HEK293 (cell line): Measurements from ENCODE around the gene TESK2.

Experiments
- CTCF ChIA-PET: fragments of 350-600 bp; formaldehyde crosslinking; extraction: SDS; loops from one replicate; lab custom pipeline; 2021; ENCODE audit warnings: antibody characterized with exemption; lab: Yijun Ruan, JAX
- POLR2A ChIA-PET: fragments of 300-600 bp; formaldehyde crosslinking; extraction: SDS; loops from one replicate; lab custom pipeline; 2020; ENCODE audit warnings: antibody characterized with exemption, inconsistent platforms; lab: Yijun Ruan, JAX
- H3K27ac ChIP-seq: fragments of 200-500 bp; sonication (Bioruptor generic); 2 replicates; pipeline ENCODE4 v1.5.1; 2014; ENCODE audit warnings: low read depth, low read length, control low read depth, inconsistent platforms; ENCODE audit errors: extremely low read depth
- H3K36me3 ChIP-seq, 2 experiments: fragments of 200-500 bp in 1 of 2; sonication (Bioruptor generic) in 1 of 2; 1 replicate in 1 of 2; 2 replicates in 1 of 2; pipeline ENCODE4 v1.5.1; 2014 to 2017; ENCODE audit warnings: inconsistent platforms in 2 of 2, low read length in 2 of 2; ENCODE audit not compliant: control insufficient read depth in 2 of 2, insufficient read depth in 1 of 2
- H3K4me1 ChIP-seq: fragments of 200-500 bp; sonication (Bioruptor generic); 2 replicates; pipeline ENCODE4 v1.5.1; 2014; ENCODE audit warnings: mild to moderate bottlenecking, low read length, inconsistent platforms; ENCODE audit not compliant: control insufficient read depth, insufficient read depth
- H3K4me3 ChIP-seq: 2 replicates; pipeline ENCODE4 v1.5.1; 2011; ENCODE audit warnings: low read depth, mild to moderate bottlenecking, control low read depth, low read length, moderate library complexity
- H3K9me3 ChIP-seq: fragments of 200-500 bp; sonication (Bioruptor generic); 2 replicates; pipeline ENCODE4 v1.5.1; 2014; ENCODE audit warnings: low read depth, low read length, inconsistent platforms; ENCODE audit not compliant: control insufficient read depth, insufficient read depth
- BCL11B ChIP-seq: fragments of 450-650 bp; formaldehyde crosslinking; IDR thresholded peaks from 2 replicates; pipeline ENCODE4 v1.5.1; 2016; ENCODE audit warnings: low read depth, missing biosample characterization, missing genetic modification characterization
- FEZF1 ChIP-seq: fragments of 450-650 bp; formaldehyde crosslinking; IDR thresholded peaks from 2 replicates; pipeline ENCODE4 v1.5.1; 2016; ENCODE audit warnings: missing biosample characterization, missing genetic modification characterization
- GFI1B ChIP-seq: fragments of 450-650 bp; formaldehyde crosslinking; IDR thresholded peaks from 2 replicates; pipeline ENCODE4 v1.5.1; 2016; ENCODE audit warnings: missing biosample characterization, missing genetic modification characterization
- GLIS2 ChIP-seq: fragments of 450-650 bp; formaldehyde crosslinking; IDR thresholded peaks from 2 replicates; pipeline ENCODE4 v1.5.1; 2016; ENCODE audit warnings: missing biosample characterization, missing genetic modification characterization
- KLF7 ChIP-seq: fragments of 450-650 bp; formaldehyde crosslinking; IDR thresholded peaks from 2 replicates; pipeline ENCODE4 v1.5.1; 2016; ENCODE audit warnings: missing biosample characterization, missing genetic modification characterization, borderline replicate concordance
- OVOL3 ChIP-seq: fragments of 450-650 bp; formaldehyde crosslinking; IDR thresholded peaks from 2 replicates; pipeline ENCODE4 v1.5.1; 2016; ENCODE audit warnings: missing biosample characterization, missing genetic modification characterization
- PRDM1 ChIP-seq: fragments of 450-650 bp; formaldehyde crosslinking; IDR thresholded peaks from 2 replicates; pipeline ENCODE4; 2016; ENCODE audit warnings: missing biosample characterization, missing genetic modification characterization
- SCRT2 ChIP-seq: fragments of 450-650 bp; formaldehyde crosslinking; IDR thresholded peaks from 2 replicates; pipeline ENCODE4 v1.5.1; 2016; ENCODE audit warnings: missing biosample characterization, missing genetic modification characterization
- TRIM28 ChIP-seq: IDR thresholded peaks from 2 replicates; pipeline ENCODE4 v1.6.1; 2011; ENCODE audit warnings: low read length, control low read depth, borderline replicate concordance
- WT1 ChIP-seq: fragments of 450-650 bp; formaldehyde crosslinking; IDR thresholded peaks from 2 replicates; pipeline ENCODE4 v1.5.1; 2016; ENCODE audit warnings: missing biosample characterization, missing genetic modification characterization
- ZBTB20 ChIP-seq: fragments of 450-650 bp; formaldehyde crosslinking; IDR thresholded peaks from 2 replicates; pipeline ENCODE4 v1.5.1; 2016; ENCODE audit warnings: missing biosample characterization, missing genetic modification characterization
- ZFP69B ChIP-seq: fragments of 450-650 bp; formaldehyde crosslinking; IDR thresholded peaks from 2 replicates; pipeline ENCODE4 v1.5.1; 2016; ENCODE audit warnings: missing biosample characterization, missing genetic modification characterization
- ZNF121 ChIP-seq: fragments of 450-650 bp; formaldehyde crosslinking; IDR thresholded peaks from 2 replicates; pipeline ENCODE4 v1.5.1; 2016; ENCODE audit warnings: missing biosample characterization, missing genetic modification characterization
- ZNF148 ChIP-seq: fragments of 450-650 bp; formaldehyde crosslinking; IDR thresholded peaks from 2 replicates; pipeline ENCODE4 v1.5.0; 2017; ENCODE audit warnings: missing biosample characterization, missing genetic modification characterization, borderline replicate concordance
- ZNF184 ChIP-seq: fragments of 450-650 bp; IDR thresholded peaks from 2 replicates; pipeline ENCODE4 v1.5.1; 2018; ENCODE audit warnings: missing biosample characterization, mild to moderate bottlenecking, missing genetic modification characterization
- ZNF266 ChIP-seq: fragments of 450-650 bp; formaldehyde crosslinking; IDR thresholded peaks from 2 replicates; pipeline ENCODE4 v1.5.1; 2016; ENCODE audit warnings: missing biosample characterization, missing genetic modification characterization, low read depth
- ZNF324 ChIP-seq: fragments of 450-650 bp; formaldehyde crosslinking; IDR thresholded peaks from 2 replicates; pipeline ENCODE4 v1.5.1; 2016; ENCODE audit warnings: missing biosample characterization, missing genetic modification characterization
- ZNF391 ChIP-seq: fragments of 450-650 bp; formaldehyde crosslinking; IDR thresholded peaks from 2 replicates; pipeline ENCODE4 v1.5.1; 2016; ENCODE audit warnings: low read depth, missing biosample characterization, missing genetic modification characterization, borderline replicate concordance
- ZNF404 ChIP-seq: fragments of 450-650 bp; formaldehyde crosslinking; IDR thresholded peaks from 2 replicates; pipeline ENCODE4 v1.5.1; 2017; ENCODE audit warnings: missing biosample characterization, missing genetic modification characterization
- ZNF600 ChIP-seq: fragments of 450-650 bp; formaldehyde crosslinking; IDR thresholded peaks from 2 replicates; pipeline ENCODE4 v1.5.1; 2016; ENCODE audit warnings: missing biosample characterization, missing genetic modification characterization
- ZNF623 ChIP-seq: fragments of 450-650 bp; formaldehyde crosslinking; IDR thresholded peaks from 2 replicates; pipeline ENCODE4 v1.5.1; 2016; ENCODE audit warnings: missing biosample characterization, missing genetic modification characterization
- ZNF629 ChIP-seq: fragments of 450-650 bp; formaldehyde crosslinking; IDR thresholded peaks from 2 replicates; pipeline ENCODE4 v1.5.1; 2017; ENCODE audit warnings: missing biosample characterization, missing genetic modification characterization
- ZNF768 ChIP-seq: fragments of 450-650 bp; formaldehyde crosslinking; IDR thresholded peaks from 2 replicates; pipeline ENCODE4 v1.5.1; 2018; ENCODE audit warnings: missing biosample characterization, mild to moderate bottlenecking, missing genetic modification characterization
- ZNF777 ChIP-seq: fragments of 450-650 bp; formaldehyde crosslinking; IDR thresholded peaks from 2 replicates; pipeline ENCODE4 v1.5.1; 2017; ENCODE audit warnings: missing biosample characterization, missing genetic modification characterization, borderline replicate concordance
- ZSCAN23 ChIP-seq: fragments of 450-650 bp; formaldehyde crosslinking; IDR thresholded peaks from 2 replicates; pipeline ENCODE4 v1.5.1; 2016; ENCODE audit warnings: missing biosample characterization, missing genetic modification characterization
- TF ChIP-seq, protein P1 (sequence below): fragments of 450-650 bp; formaldehyde crosslinking; IDR thresholded peaks from 2 replicates; pipeline ENCODE4 v1.5.1; 2016; ENCODE audit warnings: missing biosample characterization, missing genetic modification characterization
- TF ChIP-seq, protein P2 (sequence below): fragments of 450-650 bp; formaldehyde crosslinking; IDR thresholded peaks from 2 replicates; pipeline ENCODE4 v1.5.1; 2016; ENCODE audit warnings: missing biosample characterization, missing genetic modification characterization

Gene TESK2

DNA sequence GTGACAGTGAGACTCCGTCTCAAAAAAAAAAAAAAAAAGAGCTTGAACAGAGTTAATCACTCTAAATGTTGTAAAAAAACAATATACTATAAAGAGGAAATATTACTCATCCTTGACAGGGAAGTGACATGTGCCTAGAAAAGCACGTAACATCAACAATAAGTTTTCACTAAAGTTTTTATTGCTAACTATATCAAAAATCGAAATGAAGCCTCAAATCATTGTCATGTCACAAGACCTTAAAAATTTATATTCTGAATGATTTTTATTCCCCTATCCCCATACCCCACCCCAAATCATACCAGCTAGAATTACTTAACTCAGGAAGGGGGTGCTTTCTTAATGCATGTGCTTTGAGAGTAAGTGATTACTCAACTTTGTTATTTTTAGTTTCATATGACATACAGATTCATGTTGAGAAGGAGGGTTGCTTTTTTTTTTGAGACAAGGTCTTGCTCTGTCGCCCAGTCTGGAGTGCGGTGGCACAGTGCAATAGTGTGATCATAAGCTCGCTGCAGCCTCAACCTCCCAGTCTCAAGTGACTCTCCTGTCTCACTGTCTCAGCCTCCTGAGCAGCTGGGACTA lies 97.2 kb downstream of the TESK2 start:
- H3K4me3 ChIP-seq = no peak overlapping the region
- H3K27ac ChIP-seq = no peak overlapping the region
- POLR2A ChIA-PET = interaction anchor here (0.7 to 1.4 kb wide), 2 partner anchors 119 to 128 kb away, joined by 3 to 5 read pairs; partner anchors contain the start of gene PRDX1

DNA sequence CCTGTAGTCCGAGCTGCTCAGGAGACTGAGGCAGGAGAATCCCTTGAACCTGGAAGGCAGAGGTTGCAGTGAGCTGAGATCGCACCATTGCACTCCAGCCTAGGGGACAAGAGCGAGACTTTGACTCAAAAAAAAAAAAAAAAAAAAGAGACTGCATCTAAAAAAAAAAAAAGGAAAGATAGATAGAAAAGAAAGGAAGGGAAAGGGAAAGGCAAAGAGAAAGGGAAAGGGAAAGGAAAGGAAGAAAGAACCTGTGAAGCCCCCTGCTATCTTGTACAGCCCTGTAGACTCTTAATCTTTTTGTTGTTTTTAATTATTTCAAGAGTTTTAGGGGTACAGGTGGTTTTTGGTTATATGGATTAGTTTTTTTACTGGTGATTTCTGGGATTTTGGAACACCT lies 104.7 kb downstream of the TESK2 start:
- Histone ChIP-seq H3K36me3 (no peaks in the 10 kb centered on the region), H3K27ac (no peak overlapping the region), H3K9me3 (no peaks in the 10 kb centered on the region)
- POLR2A ChIA-PET = no interaction called here
- TF ChIP-seq ZNF266 = no peak
- TF ChIP-seq, protein P1, sequence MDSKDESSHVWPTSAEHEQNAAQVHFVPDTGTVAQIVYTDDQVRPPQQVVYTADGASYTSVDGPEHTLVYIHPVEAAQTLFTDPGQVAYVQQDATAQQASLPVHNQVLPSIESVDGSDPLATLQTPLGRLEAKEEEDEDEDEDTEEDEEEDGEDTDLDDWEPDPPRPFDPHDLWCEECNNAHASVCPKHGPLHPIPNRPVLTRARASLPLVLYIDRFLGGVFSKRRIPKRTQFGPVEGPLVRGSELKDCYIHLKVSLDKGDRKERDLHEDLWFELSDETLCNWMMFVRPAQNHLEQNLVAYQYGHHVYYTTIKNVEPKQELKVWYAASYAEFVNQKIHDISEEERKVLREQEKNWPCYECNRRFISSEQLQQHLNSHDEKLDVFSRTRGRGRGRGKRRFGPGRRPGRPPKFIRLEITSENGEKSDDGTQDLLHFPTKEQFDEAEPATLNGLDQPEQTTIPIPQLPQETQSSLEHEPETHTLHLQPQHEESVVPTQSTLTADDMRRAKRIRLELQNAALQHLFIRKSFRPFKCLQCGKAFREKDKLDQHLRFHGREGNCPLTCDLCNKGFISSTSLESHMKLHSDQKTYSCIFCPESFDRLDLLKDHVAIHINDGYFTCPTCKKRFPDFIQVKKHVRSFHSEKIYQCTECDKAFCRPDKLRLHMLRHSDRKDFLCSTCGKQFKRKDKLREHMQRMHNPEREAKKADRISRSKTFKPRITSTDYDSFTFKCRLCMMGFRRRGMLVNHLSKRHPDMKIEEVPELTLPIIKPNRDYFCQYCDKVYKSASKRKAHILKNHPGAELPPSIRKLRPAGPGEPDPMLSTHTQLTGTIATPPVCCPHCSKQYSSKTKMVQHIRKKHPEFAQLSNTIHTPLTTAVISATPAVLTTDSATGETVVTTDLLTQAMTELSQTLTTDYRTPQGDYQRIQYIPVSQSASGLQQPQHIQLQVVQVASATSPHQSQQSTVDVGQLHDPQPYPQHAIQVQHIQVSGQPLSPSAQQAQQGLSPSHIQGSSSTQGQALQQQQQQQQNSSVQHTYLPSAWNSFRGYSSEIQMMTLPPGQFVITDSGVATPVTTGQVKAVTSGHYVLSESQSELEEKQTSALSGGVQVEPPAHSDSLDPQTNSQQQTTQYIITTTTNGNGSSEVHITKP (tag by site-specific recombination) = peak; percentile 17; the same call in 1 of the 2 replicates
- peak; percentile 96 for TF ChIP-seq PRDM1 (tag by site-specific recombination)
- TF ChIP-seq, all 188 proteins: peak for 2
- no peak overlapping the region for H3K4me3 ChIP-seq
- H3K4me1 ChIP-seq = no peaks in the 10 kb centered on the region
- CTCF ChIA-PET = no interaction called here

More for the DNA sequence above, 97.2 kb downstream of the TESK2 start:
- H3K4me1 ChIP-seq = no peaks in the 10 kb centered on the region
- CTCF ChIA-PET = interaction anchor here (0.5 to 0.7 kb wide), 3 partner anchors 54 to 662 kb away, joined by 3 to 4 read pairs (median 3); no protein-coding TSS in a partner anchor
- H3K36me3 ChIP-seq = no peaks in the 10 kb centered on the region
- TF ChIP-seq ZBTB20 (tag by site-specific recombination) (peak; percentile 50), ZNF121 (peak; percentile 29; the same call in 1 of the 2 replicates), FEZF1 (0 out of 2 replicates have a peak, but pooled peaks have one; percentile 15), OVOL3 (tag by site-specific recombination) (no peak), ZNF629 (no peak), WT1 (no peak; the same call in 1 of the 2 replicates), ZNF324 (tag by site-specific recombination) (no peak), ZNF768 (tag by site-specific recombination) (no peak), ZNF623 (tag by site-specific recombination) (no peak), ZFP69B (tag by site-specific recombination) (no peak), ZSCAN23 (no peak), ZNF600 (tag by site-specific recombination) (peak; percentile 78)
- H3K9me3 ChIP-seq = no peaks in the 10 kb centered on the region

- H3K4me3 ChIP-seq = no peak overlapping the region
- H3K36me3 ChIP-seq = no peaks in the 10 kb centered on the region
- H3K9me3 ChIP-seq = no peaks in the 10 kb centered on the region
- no peak overlapping the region for H3K27ac ChIP-seq
- no peaks in the 10 kb centered on the region for H3K4me1 ChIP-seq
- ChIA-PET POLR2A (no interaction called here), CTCF (interaction anchor here (0.5 to 1.2 kb wide), 2 partner anchors 108 to 176 kb away, joined by 4 to 7 read pairs; no protein-coding TSS in a partner anchor)
- TF ChIP-seq SCRT2 (tag by site-specific recombination) (no peak), ZNF148 (tag by site-specific recombination) (no peak), ZNF184 (tag by site-specific recombination) (no peak), GFI1B (tag by site-specific recombination) (no peak), ZNF391 (tag by site-specific recombination) (no peak), GLIS2 (tag by site-specific recombination) (no peak), KLF7 (tag by site-specific recombination) (no peak), ZNF777 (tag by site-specific recombination) (no peak), ZNF404 (tag by site-specific recombination) (no peak), BCL11B (no peak), TRIM28 (no peak)
- TF ChIP-seq, protein P2, sequence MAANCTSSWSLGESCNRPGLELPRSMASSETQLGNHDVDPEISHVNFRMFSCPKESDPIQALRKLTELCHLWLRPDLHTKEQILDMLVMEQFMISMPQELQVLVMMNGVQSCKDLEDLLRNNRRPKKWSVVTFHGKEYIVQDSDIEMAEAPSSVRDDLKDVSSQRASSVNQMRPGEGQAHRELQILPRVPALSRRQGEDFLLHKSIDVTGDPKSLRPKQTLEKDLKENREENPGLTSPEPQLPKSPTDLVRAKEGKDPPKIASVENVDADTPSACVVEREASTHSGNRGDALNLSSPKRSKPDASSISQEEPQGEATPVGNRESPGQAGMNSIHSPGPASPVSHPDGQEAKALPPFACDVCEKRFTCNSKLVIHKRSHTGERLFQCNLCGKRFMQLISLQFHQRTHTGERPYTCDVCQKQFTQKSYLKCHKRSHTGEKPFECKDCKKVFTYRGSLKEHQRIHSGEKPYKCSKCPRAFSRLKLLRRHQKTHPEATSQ (tag by site-specific recombination) = no peak
Measured at GRCh38 chr1:45385302-45385701, 105.7 kb downstream of the TESK2 start.
